Muscle layer of duodenum (tissue), 2 donors: ENCODE measurements around the gene KRTAP5-11.
"Not testable (repeated sequence)": the region's sequence is repeated elsewhere in the genome, so short reads cannot be mapped to it uniquely, and the experiment has no call there.

Experiments
- H3K27ac ChIP-seq: one replicate; pipeline ENCODE4 v1.7.0; 2013; ENCODE audit warnings: mild to moderate bottlenecking, low read length
- H3K27me3 ChIP-seq: one replicate; pipeline ENCODE4 v1.7.0; 2013; ENCODE audit warnings: low read depth, mild to moderate bottlenecking, control low read depth, low read length
- H3K36me3 ChIP-seq, 2 donors: one replicate each; pipeline ENCODE4 v1.7.0; 2013; ENCODE audit warnings: low read length in 2 of 2, control low read depth in 1 of 2, mild to moderate bottlenecking in 1 of 2; ENCODE audit not compliant: insufficient read depth in 2 of 2, control insufficient read depth in 1 of 2
- H3K4me1 ChIP-seq, 2 donors: one replicate each; pipeline ENCODE4 v1.7.0; 2013; ENCODE audit warnings: low read length in 2 of 2, mild to moderate bottlenecking in 2 of 2, control low read depth in 1 of 2, moderate library complexity in 1 of 2; ENCODE audit not compliant: insufficient read depth in 2 of 2, control insufficient read depth in 1 of 2
- H3K4me3 ChIP-seq, 2 donors: one replicate each; pipeline ENCODE4 v1.7.0; 2013; ENCODE audit warnings: low read length in 2 of 2, low read depth in 1 of 2, mild to moderate bottlenecking in 1 of 2
- H3K9me3 ChIP-seq, 2 donors: one replicate each; pipeline ENCODE4 v1.7.0; 2013; ENCODE audit warnings: low read length in 2 of 2, control low read depth in 1 of 2, mild to moderate bottlenecking in 1 of 2; ENCODE audit not compliant: control insufficient read depth in 1 of 2
- donor health status: healthy.

KRTAP5-11 gene

GRCh38 chr11:71582309-71582895 is at the start of gene KRTAP5-11:
Gene KRTAP5-11, minus strand, starts transcription at chr11:71582875. Its CDS starts 38 bp downstream, at chr11:71582837.
- H3K9me3 ChIP-seq, result no peaks in the 10 kb centered on the region
- no peaks in the 10 kb centered on the region for H3K27me3 ChIP-seq
- H3K4me3 ChIP-seq, result no peak within 1 kb of the TSS
- no peak within 1 kb of the TSS for H3K27ac ChIP-seq
- no peaks in the 10 kb centered on the region for H3K36me3 ChIP-seq
- H3K4me1 ChIP-seq, result peaks cover 0 to 10% of the 10 kb centered on the region in 2 donors

- not testable (repeated sequence) for H3K36me3 ChIP-seq, H3K4me3 ChIP-seq, H3K9me3 ChIP-seq, H3K27ac ChIP-seq, H3K27me3 ChIP-seq, H3K4me1 ChIP-seq
Measured at GRCh38 chr11:71631551-71631950, 48.9 kb upstream of the KRTAP5-11 start.

- not testable (repeated sequence) for H3K27me3 ChIP-seq, H3K4me3 ChIP-seq, H3K36me3 ChIP-seq, H3K4me1 ChIP-seq, H3K9me3 ChIP-seq, H3K27ac ChIP-seq
Measured at GRCh38 chr11:71630071-71630470, 47.4 kb upstream of the KRTAP5-11 start.

GRCh38 chr11:71628943-71629342 is 46.3 kb upstream of the KRTAP5-11 start:
- H3K36me3 ChIP-seq, H3K4me1 ChIP-seq, H3K27ac ChIP-seq, H3K9me3 ChIP-seq, H3K27me3 ChIP-seq, H3K4me3 ChIP-seq: not testable (repeated sequence)

GRCh38 chr11:71623226-71623625 is 40.6 kb upstream of the KRTAP5-11 start:
- H3K9me3 ChIP-seq, H3K36me3 ChIP-seq, H3K4me3 ChIP-seq, H3K27me3 ChIP-seq, H3K27ac ChIP-seq, H3K4me1 ChIP-seq: not testable (repeated sequence)

GRCh38 chr11:71622561-71622960 is 39.9 kb upstream of the KRTAP5-11 start:
- not testable (repeated sequence) for H3K4me3 ChIP-seq, H3K4me1 ChIP-seq, H3K36me3 ChIP-seq, H3K27ac ChIP-seq, H3K27me3 ChIP-seq, H3K9me3 ChIP-seq

- not testable (repeated sequence) for H3K27me3 ChIP-seq, H3K27ac ChIP-seq, H3K9me3 ChIP-seq, H3K4me1 ChIP-seq, H3K4me3 ChIP-seq, H3K36me3 ChIP-seq
Measured at GRCh38 chr11:71615003-71615402, 32.3 kb upstream of the KRTAP5-11 start.

GRCh38 chr11:71614366-71614917 is 31.8 kb upstream of the KRTAP5-11 start:
- not testable (repeated sequence) for H3K27me3 ChIP-seq

GRCh38 chr11:71613931-71614330 is 31.3 kb upstream of the KRTAP5-11 start:
- not testable (repeated sequence) for H3K4me1 ChIP-seq, H3K36me3 ChIP-seq, H3K27me3 ChIP-seq, H3K27ac ChIP-seq, H3K9me3 ChIP-seq, H3K4me3 ChIP-seq

More at GRCh38 chr11:71614366-71614917, 31.8 kb upstream of the KRTAP5-11 start:
- H3K9me3 ChIP-seq, H3K4me1 ChIP-seq, H3K4me3 ChIP-seq, H3K36me3 ChIP-seq, H3K27ac ChIP-seq: not testable (repeated sequence)

- H3K4me1 ChIP-seq, H3K27me3 ChIP-seq, H3K4me3 ChIP-seq, H3K27ac ChIP-seq, H3K9me3 ChIP-seq, H3K36me3 ChIP-seq: not testable (repeated sequence)
Measured at GRCh38 chr11:71611218-71611910, 28.7 kb upstream of the KRTAP5-11 start.

GRCh38 chr11:71608272-71608671 is 25.6 kb upstream of the KRTAP5-11 start:
- H3K27me3 ChIP-seq, H3K4me1 ChIP-seq, H3K4me3 ChIP-seq, H3K27ac ChIP-seq, H3K36me3 ChIP-seq, H3K9me3 ChIP-seq: not testable (repeated sequence)
